ENCODE data around the gene ARHGDIB. TPM values are rescaled to one million over a fixed set of nuclear protein-coding genes. Genes with fewer than 3 reads are reported as not detected.
A peak's percentile ranks its signal among the peaks of the same experiment; 100 is the strongest.

The ARHGDIB gene
- polyA plus RNA-seq, 3 donors = 55.9 to 58.5 (median 55.9) TPM

- no peak for DNase-seq (ENCODE audit: low read depth in 3 of 3, low spot score in 2 of 3)
Measured at GRCh38 chr12:14934511-14934910, 26.9 kb downstream of the ARHGDIB start.

- no peak for DNase-seq (ENCODE audit: low read depth in 3 of 3, low spot score in 2 of 3)
Measured at GRCh38 chr12:14931791-14932560, 29.4 kb downstream of the ARHGDIB start.

- no peak for DNase-seq (ENCODE audit: low read depth in 3 of 3, low spot score in 2 of 3)
Measured at GRCh38 chr12:14931359-14931758, 30.0 kb downstream of the ARHGDIB start.

DNA sequence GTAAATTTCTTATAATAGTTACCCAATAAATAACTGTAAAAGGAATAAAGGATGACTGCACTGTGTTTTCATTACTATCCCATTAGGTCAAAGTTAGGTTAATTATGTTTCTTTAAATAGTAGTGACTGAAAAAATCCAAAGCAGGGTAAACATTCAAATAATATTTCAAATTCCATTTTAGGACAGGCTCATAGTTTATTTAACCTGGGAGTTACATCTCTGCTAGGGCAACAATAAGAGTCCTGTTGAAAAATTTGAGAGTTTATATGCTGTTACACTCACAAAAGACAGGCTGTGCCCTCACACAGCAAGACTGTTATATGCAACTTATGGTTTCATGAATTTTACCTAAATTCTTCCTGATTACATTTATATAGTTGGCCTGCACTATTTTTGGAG is 31.1 kb downstream of the ARHGDIB start:
- no peak for DNase-seq (ENCODE audit: low read depth in 3 of 3, low spot score in 2 of 3)

DNA sequence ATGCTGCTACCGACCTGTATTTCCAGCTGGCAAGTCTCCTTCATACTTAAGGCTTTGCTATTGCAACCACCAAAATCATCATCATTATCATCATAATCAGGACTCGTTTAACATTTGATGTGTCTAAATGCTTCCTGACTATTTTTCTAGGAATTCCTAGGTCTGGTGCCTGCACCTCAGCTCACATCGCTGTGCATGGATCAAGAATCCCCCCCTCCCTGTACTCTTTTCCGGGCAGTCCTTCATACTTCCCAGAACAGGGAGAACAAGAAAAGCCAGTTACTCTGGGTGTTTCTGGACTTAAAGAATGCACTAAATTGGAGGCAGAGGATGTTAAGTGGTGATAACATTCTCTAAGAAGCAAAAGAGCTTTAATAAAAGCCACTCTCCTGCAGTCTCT is 32.5 kb downstream of the ARHGDIB start:
- peak; percentile 61 to 81 (median 67) for DNase-seq (ENCODE audit: low read depth in 3 of 3, low spot score in 2 of 3)

- DNase-seq (ENCODE audit: low read depth in 3 of 3, low spot score in 2 of 3) = no peak
Measured at GRCh38 chr12:14927267-14927666, 34.1 kb downstream of the ARHGDIB start.

GRCh38 chr12:14924541-14924940 is 36.9 kb downstream of the ARHGDIB start:
- DNase-seq (ENCODE audit: low read depth in 3 of 3, low spot score in 2 of 3) = no peak

GRCh38 chr12:14923944-14924343 is 37.5 kb downstream of the ARHGDIB start:
- DNase-seq (ENCODE audit: low read depth in 3 of 3, low spot score in 2 of 3) = no peak

DNA sequence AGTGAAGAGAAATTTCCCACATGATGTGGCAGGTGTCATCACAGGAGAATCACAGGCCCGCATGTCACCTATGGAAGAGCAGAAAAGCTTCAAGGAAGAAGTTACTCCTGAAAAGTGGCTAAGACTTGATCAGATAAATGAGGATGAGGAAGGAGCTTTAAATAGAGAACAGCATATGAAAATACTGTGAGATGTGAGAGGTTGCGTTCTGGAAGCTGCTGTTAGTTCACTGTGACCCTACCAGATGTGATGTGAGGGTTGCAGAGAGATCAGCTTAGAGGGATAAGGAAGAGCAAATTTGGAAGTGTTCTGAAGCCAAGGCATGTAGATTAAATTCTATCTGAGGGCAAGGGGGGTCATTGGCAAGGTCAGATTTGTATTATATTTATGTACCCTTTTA is 40.2 kb downstream of the ARHGDIB start:
- DNase-seq (ENCODE audit: low read depth in 3 of 3, low spot score in 2 of 3) = no peak

DNA sequence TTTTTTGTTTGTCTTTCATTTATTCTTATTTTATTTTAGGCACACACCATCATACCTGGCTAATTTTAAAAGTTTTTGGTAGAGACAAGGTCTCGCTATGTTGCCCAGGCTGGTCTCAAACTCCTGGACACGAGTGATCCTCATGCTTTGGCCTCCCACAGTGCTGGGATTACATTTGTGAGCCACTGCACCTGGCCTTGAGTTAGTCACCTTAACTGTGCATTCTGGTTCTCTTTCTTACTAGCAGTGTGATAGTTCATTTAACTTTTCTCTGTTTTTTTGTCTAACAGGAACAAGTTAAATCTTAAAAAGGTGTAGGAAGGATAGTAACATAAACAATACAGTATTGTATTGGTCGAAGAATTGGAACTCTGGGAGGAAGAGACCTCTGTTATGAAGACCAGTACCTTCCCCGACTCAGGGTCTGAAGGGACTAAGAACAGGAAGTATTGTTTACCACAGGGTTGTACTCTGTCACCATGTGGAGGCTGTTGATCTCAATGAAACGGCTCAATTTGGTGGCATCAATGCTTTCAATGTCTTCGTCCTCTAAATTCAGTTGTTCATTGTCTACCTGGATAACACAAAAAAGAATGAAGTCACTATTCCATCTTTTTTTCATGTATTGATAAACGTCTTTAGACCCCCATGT is 40.8 kb downstream of the ARHGDIB start:
- no peak for DNase-seq (ENCODE audit: low read depth in 3 of 3, low spot score in 2 of 3)

GRCh38 chr12:14919455-14919854 is 41.9 kb downstream of the ARHGDIB start:
- no peak for DNase-seq (ENCODE audit: low read depth in 3 of 3, low spot score in 2 of 3)

DNA sequence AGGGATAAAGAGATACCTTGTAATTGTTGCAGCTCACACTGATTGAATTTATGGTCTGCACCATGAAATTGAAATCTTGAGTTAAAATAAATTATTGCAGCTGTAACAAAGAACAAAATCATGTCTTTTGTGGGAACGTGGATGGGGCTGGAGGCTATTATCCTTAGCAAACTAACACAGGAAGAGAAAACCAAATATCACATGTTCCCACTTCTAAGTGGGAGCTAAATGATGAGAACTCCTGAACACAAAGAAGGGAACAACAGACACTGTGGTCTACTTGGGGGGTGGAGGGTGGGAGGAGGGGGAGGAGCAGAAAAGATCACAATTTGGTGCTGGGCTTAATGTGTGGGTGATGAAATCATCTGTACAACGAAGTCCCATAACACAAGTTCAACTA is 45.7 kb downstream of the ARHGDIB start:
- no peak for DNase-seq (ENCODE audit: low read depth in 3 of 3, low spot score in 2 of 3)

DNA sequence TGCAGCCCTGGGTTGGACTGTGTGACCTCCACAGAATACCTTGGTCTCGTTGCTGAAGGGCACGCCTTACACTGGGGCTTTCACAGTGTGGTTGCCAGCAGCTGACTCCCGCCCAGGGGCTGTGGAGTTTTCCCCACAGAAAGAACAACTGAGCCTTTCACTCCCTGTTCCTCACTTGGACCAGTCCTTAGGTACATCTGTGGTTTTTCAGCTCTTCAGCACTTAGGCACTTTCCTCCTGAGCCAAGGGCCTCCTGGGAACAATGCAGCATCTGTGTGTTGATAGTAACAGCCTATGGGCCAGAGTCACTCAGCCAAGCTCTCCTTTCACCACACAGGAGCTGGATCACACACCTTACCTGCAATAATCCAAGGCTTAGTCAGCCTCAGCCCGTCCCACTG is 48.0 kb downstream of the ARHGDIB start:
- DNase-seq (ENCODE audit: low read depth in 3 of 3, low spot score in 2 of 3) = no peak

DNA sequence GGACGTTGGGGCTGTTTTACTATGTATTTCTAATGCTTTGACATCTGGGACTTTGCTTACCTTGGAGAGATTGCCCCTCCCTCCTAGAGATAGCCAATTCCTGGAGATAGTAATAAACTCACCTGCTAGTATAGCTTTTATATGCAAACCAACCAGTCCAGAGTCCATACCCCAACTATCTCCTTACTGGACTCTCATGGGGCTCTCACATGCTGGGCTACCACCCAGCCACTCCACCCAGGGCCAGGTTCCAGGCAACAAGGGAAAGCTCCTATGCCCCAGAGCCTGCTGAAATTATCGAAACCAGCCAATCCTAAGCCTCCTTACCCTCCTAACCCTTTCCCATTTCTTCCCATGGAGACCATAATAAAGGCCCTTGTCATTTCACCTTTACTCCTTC is 50.3 kb downstream of the ARHGDIB start:
- no peak for DNase-seq (ENCODE audit: low read depth in 3 of 3, low spot score in 2 of 3)

- DNase-seq (ENCODE audit: low read depth in 3 of 3, low spot score in 2 of 3) = no peak
Measured at GRCh38 chr12:14910090-14910915, 51.1 kb downstream of the ARHGDIB start.

DNA sequence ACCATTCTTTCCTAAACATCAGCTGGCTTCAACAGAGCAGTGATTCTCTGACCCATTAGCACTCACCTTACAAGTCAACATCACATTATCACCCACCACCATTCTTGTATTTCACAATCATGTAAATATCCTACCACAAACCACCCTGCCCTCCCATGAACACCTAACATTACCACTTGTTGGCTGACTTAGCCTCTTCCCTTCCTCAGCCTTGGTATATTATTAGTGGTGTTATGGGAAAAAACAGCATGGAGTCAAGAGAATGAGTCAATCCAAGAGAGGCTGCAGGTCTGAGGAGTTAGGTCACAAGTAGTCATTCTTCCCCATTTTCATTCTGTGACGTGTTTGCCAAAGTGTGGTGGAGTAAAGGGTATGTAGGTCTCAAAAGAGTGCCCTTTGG is 53.4 kb downstream of the ARHGDIB start:
- no peak for DNase-seq (ENCODE audit: low read depth in 3 of 3, low spot score in 2 of 3)

- DNase-seq (ENCODE audit: low read depth in 3 of 3, low spot score in 2 of 3) = no peak
Measured at GRCh38 chr12:14906114-14906513, 55.3 kb downstream of the ARHGDIB start.

DNA sequence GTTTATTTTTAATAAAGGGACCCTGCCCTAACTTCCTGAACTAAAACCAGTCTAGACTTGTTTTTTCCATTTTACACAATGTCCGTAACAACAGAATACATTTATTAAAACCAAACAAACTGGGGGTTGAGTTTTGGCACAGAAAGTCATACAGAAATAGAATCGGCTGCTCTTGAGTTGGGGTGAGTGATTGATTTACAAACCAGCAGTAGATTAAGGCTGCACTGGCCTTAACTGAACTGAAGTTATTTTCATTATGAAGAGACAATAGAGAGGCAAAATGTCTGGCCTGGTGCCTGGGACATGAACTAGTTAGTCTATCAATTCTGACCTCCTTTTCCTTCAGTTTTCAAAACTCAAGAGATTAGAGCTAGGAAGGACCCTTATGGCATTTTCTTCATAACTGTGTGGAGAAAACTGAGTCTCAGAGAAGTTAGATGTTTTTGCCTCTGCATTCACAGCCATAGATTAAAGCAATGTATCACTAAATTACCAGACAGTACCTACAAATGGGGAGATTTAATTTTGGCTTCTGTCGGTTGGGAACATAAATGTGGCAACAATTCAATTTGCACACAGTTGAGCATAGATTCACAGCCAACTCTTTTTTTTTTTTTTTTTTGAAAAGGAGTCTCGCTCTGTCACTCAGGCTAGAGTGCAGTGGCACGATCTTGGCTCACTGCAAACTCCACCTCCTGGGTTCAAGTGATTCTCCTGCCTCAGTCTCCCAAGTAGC is 56.0 kb downstream of the ARHGDIB start:
- DNase-seq (ENCODE audit: low read depth in 3 of 3, low spot score in 2 of 3) = no peak

DNA sequence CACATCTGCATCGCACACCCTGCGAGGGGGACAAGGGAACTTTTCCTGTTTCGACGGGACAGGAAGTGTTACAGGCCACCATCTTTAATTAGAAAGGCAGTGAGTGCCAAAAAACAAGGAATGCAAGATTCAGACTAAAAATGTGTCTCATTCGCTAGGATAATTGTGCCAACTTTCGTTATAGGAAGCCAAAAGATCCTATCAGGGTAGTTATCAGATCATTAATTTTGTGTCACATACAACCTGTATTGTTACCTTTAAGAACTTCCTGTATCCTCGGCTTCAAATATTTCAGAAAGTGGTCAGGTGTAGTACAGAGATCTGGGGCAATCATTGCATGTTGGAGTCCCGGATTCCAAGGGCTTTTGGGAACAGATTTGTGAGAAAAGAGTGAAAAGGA is 56.5 kb downstream of the ARHGDIB start:
- DNase-seq (ENCODE audit: low read depth in 3 of 3, low spot score in 2 of 3) = no peak

GRCh38 chr12:14903386-14904098 is 57.9 kb downstream of the ARHGDIB start:
- DNase-seq (ENCODE audit: low read depth in 3 of 3, low spot score in 2 of 3) = no peak

Measured in right renal cortex interstitium (tissue), 3 donors.